GM12878 (cell line): ENCODE results near the gene ECI1.

ENCODE experiments used
- CTCF ChIP-seq, 3 experiments: IDR thresholded peaks in 2 of 3; conservative IDR thresholded peaks in 1 of 3; 2 replicates each; pipeline ENCODE4 v1.5.1; 2011; ENCODE audit warnings: low read depth in 3 of 3, low read length in 3 of 3, mild to moderate bottlenecking in 3 of 3, control low read depth in 2 of 3, moderate library complexity in 2 of 3, inconsistent platforms in 1 of 3, mixed read lengths in 1 of 3; ENCODE audit not compliant: control insufficient read depth in 2 of 3, insufficient read depth in 1 of 3; ENCODE audit errors: extremely low read depth in 1 of 3
- KAT2A ChIP-seq: conservative IDR thresholded peaks from 2 replicates; pipeline ENCODE4 v1.6.1; 2011; ENCODE audit warnings: low read depth, low read length; ENCODE audit not compliant: control insufficient read depth
- LARP7 ChIP-seq: fragments of 450-650 bp; IDR thresholded peaks from 2 replicates; pipeline ENCODE4 v1.6.1; 2017; ENCODE audit warnings: mild to moderate bottlenecking
- PML ChIP-seq: IDR thresholded peaks from 2 replicates; pipeline ENCODE4 v1.6.1; 2012; ENCODE audit warnings: low read length, inconsistent platforms
- POLR2A ChIP-seq: IDR thresholded peaks from 2 replicates; pipeline ENCODE4 v1.6.1; 2011; ENCODE audit warnings: low read depth, mild to moderate bottlenecking, low read length
- RBBP5 ChIP-seq: fragments of 200-600 bp; sonication (generic); conservative IDR thresholded peaks from 2 replicates; pipeline ENCODE4 v1.6.1; 2016
- RFX5 ChIP-seq: IDR thresholded peaks from 2 replicates; pipeline ENCODE4 v1.6.1; 2011; ENCODE audit warnings: low read depth, low read length, improper control_type of control experiment
- SIN3A ChIP-seq: IDR thresholded peaks from 2 replicates; pipeline ENCODE4 v1.6.1; 2012; ENCODE audit warnings: low read depth, low read length, improper control_type of control experiment
- SMAD1 ChIP-seq: fragments of 450-650 bp; IDR thresholded peaks from 2 replicates; pipeline ENCODE4 v1.6.1; 2018; ENCODE audit warnings: mild to moderate bottlenecking, low read depth; ENCODE audit not compliant: partially characterized antibody
- SUPT20H ChIP-seq: IDR thresholded peaks from 2 replicates; pipeline ENCODE4 v1.6.1; 2011; ENCODE audit warnings: low read depth, mild to moderate bottlenecking, low read length, moderate library complexity, borderline replicate concordance; ENCODE audit not compliant: control insufficient read depth
- TF ChIP-seq, protein P1 (sequence below): IDR thresholded peaks from 2 replicates; pipeline ENCODE4 v1.6.1; 2012; ENCODE audit warnings: mild to moderate bottlenecking, low read depth, low read length

- TF ChIP-seq RBBP5 (no peak), CTCF (IDR thresholded peaks at IDR 0.05 in 2 of 3, conservative IDR thresholded peaks at IDR 0.05 in 1 of 3; ENCODE audit: control insufficient read depth in 2 of 3, extremely low read depth in 1 of 3, insufficient read depth in 1 of 3, low read depth in 3 of 3, low read length in 3 of 3) (no peak), RFX5 (no peak), LARP7 (no peak), SMAD1 (no peak), PML (no peak), SUPT20H (no peak), SIN3A (no peak), POLR2A (0 out of 2 replicates have a peak, but pooled peaks have one; percentile 7), KAT2A (no peak)
- TF ChIP-seq, protein P1, sequence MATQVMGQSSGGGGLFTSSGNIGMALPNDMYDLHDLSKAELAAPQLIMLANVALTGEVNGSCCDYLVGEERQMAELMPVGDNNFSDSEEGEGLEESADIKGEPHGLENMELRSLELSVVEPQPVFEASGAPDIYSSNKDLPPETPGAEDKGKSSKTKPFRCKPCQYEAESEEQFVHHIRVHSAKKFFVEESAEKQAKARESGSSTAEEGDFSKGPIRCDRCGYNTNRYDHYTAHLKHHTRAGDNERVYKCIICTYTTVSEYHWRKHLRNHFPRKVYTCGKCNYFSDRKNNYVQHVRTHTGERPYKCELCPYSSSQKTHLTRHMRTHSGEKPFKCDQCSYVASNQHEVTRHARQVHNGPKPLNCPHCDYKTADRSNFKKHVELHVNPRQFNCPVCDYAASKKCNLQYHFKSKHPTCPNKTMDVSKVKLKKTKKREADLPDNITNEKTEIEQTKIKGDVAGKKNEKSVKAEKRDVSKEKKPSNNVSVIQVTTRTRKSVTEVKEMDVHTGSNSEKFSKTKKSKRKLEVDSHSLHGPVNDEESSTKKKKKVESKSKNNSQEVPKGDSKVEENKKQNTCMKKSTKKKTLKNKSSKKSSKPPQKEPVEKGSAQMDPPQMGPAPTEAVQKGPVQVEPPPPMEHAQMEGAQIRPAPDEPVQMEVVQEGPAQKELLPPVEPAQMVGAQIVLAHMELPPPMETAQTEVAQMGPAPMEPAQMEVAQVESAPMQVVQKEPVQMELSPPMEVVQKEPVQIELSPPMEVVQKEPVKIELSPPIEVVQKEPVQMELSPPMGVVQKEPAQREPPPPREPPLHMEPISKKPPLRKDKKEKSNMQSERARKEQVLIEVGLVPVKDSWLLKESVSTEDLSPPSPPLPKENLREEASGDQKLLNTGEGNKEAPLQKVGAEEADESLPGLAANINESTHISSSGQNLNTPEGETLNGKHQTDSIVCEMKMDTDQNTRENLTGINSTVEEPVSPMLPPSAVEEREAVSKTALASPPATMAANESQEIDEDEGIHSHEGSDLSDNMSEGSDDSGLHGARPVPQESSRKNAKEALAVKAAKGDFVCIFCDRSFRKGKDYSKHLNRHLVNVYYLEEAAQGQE, result no peak
Measured at GRCh38 chr16:2237493-2238149, 13.8 kb downstream of the ECI1 start.
